ENCODE measurements around the gene GALNTL6.
"Not testable (repeated sequence)": the region's sequence is repeated elsewhere in the genome, so short reads cannot be mapped to it uniquely, and the experiment has no call there.

GALNTL6 gene

DNA sequence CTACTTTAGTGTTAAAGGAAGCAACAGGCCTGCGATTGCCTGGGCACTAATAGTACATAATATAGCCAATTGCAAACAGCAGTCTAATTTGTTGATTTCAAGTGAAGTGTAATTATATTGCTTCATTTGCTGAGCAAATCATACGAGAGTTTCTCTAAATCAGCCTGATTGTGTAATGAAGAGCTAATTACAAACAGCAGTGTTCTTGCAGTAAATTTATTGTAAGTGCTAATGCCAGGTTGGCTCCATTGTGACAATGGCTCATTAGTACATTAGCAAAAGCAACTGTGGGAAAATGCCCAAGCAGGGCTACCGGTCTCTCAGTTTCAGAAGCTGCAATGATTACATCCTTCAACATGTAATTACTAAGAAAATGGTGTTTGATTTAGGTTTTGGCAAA is 591.5 kb downstream of the GALNTL6 start:
- no peak for TF ChIP-seq CTCF (IDR thresholded peaks at IDR 0.05)
- Mint-ChIP-seq H3K9me3 (no peaks in the 10 kb centered on the region), H3K36me3 (ENCODE audit: low read depth) (no peaks in the 10 kb centered on the region), H3K4me3 (no peak overlapping the region), H3K4me1 (no peaks in the 10 kb centered on the region), H3K27ac (no peak overlapping the region), H3K27me3 (ENCODE audit: low read depth, poor library complexity) (no peaks in the 10 kb centered on the region)
- no peak for DNase-seq

- Mint-ChIP-seq H3K27me3 (ENCODE audit: low read depth, poor library complexity) (no peaks in the 10 kb centered on the region), H3K9me3 (no peaks in the 10 kb centered on the region), H3K4me3 (no peak overlapping the region), H3K4me1 (no peaks in the 10 kb centered on the region), H3K27ac (no peak overlapping the region), H3K36me3 (ENCODE audit: low read depth) (no peaks in the 10 kb centered on the region)
- no peak for DNase-seq
- no peak for TF ChIP-seq CTCF (IDR thresholded peaks at IDR 0.05)
Measured at GRCh38 chr4:172410363-172410762, 597.2 kb downstream of the GALNTL6 start.

DNA sequence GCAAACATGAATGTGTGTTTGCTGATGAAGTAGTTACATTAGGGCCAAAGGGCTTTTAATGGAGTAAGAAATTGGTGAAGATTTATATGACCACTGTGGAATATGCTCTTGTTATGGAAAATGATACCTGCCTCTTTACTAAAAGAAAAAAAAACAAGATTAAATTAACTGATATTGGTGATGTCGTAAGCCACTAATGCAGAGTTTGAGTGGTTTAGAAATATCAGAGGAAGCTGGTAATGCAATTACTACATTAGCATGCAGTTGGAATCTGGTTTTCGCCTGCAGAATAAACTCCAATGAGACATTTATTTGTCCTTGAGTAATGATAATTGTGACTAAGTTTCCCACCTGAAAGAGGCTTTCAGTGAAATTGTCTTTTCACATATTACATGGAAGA is 597.9 kb downstream of the GALNTL6 start:
- Mint-ChIP-seq H3K9me3 (no peaks in the 10 kb centered on the region), H3K4me1 (no peaks in the 10 kb centered on the region), H3K27me3 (ENCODE audit: low read depth, poor library complexity) (peaks cover 3% of the 10 kb centered on the region), H3K36me3 (ENCODE audit: low read depth) (no peaks in the 10 kb centered on the region), H3K4me3 (no peak overlapping the region), H3K27ac (no peak overlapping the region)
- no peak for TF ChIP-seq CTCF (IDR thresholded peaks at IDR 0.05)
- no peak for DNase-seq

GRCh38 chr4:172412851-172413580 is 599.8 kb downstream of the GALNTL6 start:
- Mint-ChIP-seq H3K27ac (no peak overlapping the region), H3K4me1 (no peaks in the 10 kb centered on the region), H3K9me3 (no peaks in the 10 kb centered on the region), H3K36me3 (ENCODE audit: low read depth) (no peaks in the 10 kb centered on the region), H3K27me3 (ENCODE audit: low read depth, poor library complexity) (peaks cover 3% of the 10 kb centered on the region), H3K4me3 (no peak overlapping the region)
- TF ChIP-seq CTCF (IDR thresholded peaks at IDR 0.05) = no peak
- no peak for DNase-seq

DNA sequence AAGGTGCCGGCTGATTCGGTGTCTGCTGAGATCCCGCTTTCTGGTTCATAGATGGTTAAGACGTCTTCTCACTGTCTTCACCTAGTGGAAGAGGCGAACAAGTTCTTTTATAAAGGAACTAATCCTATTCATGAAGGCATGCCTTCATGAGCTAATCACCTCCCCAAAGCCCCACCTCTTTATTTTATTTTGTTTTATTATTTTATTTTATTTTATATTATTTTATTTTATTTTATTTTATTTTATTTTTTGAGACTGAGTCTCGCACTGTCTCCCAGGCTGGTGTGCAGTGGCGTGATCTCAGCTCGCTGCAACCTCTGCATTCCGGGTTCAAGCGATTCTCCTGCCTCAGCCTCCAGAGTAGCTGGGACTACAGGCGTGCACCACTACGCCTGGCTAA is 615.8 kb downstream of the GALNTL6 start:
- DNase-seq; H3K27ac Mint-ChIP-seq; H3K27me3 Mint-ChIP-seq (ENCODE audit: low read depth, poor library complexity); H3K9me3 Mint-ChIP-seq; H3K4me3 Mint-ChIP-seq; H3K36me3 Mint-ChIP-seq (ENCODE audit: low read depth); H3K4me1 Mint-ChIP-seq: not testable (repeated sequence)

- Mint-ChIP-seq H3K4me1 (no peaks in the 10 kb centered on the region), H3K27me3 (ENCODE audit: low read depth, poor library complexity) (no peaks in the 10 kb centered on the region), H3K27ac (no peak overlapping the region)
Measured at GRCh38 chr4:172480471-172480870, 667.3 kb downstream of the GALNTL6 start.

More at GRCh38 chr4:172480471-172480870, 667.3 kb downstream of the GALNTL6 start:
- peaks cover 17% of the 10 kb centered on the region for H3K9me3 Mint-ChIP-seq
- DNase-seq = no peak
- H3K4me3 Mint-ChIP-seq = no peak overlapping the region
- no peaks in the 10 kb centered on the region for H3K36me3 Mint-ChIP-seq (ENCODE audit: low read depth)
- no peak for TF ChIP-seq CTCF (IDR thresholded peaks at IDR 0.05)
